HG03025 (cell line): ENCODE results near the gene SMCHD1.

Experiments used
- ATAC-seq: cut with Tn5 transposase; IDR thresholded peaks from one replicate; pipeline ENCODE4 v1.9.1; 2021; ENCODE audit warnings: mild to moderate bottlenecking, moderate library complexity; ENCODE audit not compliant: unreplicated experiment, low FRiP score

SMCHD1 gene

DNA sequence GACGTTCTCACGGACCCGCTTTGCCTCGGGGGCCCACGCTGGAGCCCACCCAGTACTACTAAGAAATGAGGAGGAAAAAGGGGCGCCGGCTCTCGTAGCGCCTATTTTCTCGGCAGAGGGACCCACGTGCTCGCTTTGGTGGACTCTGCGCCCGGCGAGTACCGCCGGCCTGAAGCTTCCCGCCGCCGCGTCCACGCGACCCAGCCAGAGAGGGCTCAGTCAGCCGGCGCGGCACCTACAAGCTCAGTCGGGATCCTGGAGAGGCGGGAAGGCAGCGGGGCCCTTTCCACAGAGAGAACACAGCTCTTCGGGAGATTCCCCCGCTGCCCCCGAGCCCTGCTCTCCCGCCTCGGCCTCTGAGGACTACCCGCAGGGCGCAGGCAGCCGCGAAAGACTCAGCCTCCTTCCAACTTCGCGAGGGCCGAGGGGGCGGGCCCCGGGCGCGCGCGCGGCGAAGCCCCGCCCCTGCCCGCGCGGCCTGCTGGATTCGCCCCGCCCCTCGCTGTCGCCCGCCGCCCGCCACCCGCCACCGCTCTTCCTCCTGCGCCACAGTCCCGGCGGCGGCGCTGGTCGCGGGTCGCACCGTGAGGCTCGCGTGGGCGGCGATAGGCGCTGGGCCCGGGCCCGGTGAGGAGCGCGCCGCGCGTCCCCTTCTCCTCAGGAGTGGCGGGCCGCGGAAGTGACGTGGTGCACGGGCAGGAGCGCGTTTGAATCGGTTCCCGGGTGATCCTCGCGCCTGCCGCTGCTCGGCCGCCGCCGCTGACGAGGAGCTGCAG lies at the start of gene SMCHD1:
SMCHD1 (plus strand) TSS at position 549 of the 776 bp plus-strand sequence. CDS start 350 bp downstream, outside the sequence.
- peak; percentile 73 for ATAC-seq

DNA sequence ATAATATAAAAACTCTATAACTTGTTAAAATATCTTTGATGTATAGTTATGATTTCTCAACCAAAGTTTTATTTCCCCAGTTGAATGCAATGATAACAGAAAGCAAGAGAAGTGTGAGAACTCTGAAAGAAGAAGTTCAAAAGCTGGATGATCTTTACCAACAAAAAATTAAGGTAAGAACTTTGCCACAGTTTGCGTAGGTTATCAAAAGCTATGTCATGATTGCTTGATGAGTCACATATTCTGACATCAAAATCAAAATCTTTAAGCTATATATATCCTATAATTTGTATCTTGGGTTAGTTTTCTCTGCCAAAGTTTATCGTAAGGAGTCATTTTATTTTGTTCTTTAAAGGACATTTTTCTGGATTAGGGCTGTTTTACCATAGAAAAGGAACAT lies 49.2 kb upstream of the SMCHD1 start:
- ATAC-seq, result no peak

DNA sequence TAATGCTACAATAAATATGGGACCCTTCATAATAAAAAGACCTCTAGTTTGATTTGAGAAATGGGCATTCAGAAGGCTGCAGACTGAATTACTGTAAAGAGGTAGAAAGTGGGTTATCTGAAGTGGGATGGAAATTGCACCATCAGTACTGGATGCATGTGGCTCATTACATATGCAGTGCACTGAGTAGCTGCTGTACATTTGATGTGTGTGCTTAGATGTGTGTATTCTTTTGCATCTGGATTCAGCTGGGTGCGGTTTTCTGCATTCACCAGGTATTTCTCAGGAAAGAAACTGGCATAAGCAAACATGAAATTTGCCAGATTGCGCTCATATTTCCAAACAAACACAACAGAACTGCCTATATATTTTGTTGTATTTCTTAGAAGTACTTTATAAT lies 45.9 kb upstream of the SMCHD1 start:
- ATAC-seq, result no peak

DNA sequence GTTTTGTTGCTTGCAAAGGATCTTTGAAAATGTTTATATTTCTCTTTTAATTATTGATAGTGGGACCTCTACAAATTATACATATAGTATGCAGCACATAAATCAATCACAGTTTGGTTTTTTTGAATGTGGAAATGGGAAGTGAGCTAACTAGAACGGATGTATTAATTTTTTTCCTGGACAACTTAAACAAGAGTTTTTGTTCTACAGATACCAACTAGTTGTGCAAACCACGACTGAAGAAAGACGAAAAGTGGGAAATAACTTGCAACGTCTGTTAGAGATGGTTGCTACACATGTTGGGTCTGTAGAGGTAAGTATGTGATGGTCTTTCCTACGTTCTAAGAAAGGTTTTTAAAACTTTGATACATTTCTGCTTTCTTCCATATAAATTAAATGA lies 45.0 kb upstream of the SMCHD1 start:
- no peak for ATAC-seq

DNA sequence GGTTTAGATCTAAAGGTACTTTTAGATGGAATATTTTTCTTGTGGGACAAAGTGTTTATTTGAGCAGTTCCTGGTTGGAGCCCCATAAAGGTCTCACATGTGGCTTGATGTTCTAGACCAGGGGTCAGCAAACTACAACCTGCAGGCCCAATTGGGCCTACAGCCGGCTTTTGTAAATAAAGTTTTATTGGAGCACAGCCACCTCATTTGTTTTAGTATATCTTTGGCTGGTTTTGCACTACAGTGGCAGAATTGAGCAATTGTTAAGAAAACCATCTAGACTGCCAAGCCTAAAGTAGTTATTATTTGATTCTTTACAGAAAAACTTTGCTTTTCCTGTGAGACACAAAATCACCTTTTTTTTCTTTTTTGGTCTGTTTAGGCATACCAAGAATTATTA lies 42.5 kb upstream of the SMCHD1 start:
- no peak for ATAC-seq

DNA sequence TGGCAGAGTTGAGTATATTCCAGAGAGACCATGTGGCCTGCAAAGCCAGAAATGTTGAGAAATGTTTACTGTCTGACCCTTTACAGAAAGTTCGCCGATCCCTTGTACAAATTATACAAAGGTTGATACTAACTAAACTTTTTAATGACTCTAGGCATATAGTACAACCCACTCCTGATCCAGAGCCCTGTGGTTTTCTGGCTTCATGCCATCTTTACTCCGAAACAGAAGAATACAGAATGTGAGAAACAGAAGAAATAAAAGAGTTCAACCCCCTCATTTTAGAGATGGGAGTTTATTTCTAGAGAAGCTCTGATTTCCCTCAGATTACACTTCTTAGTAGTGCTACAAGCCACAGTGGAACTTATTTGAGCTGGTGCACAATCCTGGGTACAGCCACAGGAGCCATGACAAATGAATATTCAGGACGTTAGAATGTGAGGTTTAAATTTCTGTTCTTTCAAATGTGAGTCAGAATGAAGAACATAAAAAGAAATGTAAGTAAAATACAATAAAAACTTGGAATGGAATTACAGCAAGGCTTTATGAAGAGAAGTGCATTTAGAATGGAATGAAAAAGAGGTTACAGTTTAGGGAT lies 38.0 kb upstream of the SMCHD1 start:
- ATAC-seq, result no peak

DNA sequence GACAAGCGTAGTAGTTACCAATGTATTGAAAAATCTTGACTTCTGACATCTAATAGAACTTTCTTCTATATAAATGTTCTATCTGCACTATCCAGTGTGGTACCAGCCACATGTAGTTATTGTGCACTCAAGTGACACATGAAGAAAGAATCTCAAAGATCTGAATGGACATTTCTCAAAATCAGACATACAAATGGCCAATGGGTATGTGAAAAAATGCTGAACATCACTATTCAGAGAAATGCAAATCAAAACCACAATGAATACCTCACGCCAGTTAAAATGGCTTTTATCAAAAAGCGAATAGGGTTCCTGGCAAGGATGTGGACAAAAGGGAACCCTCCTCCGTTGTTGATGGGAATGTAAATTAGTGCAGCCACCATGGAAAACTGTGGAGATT lies 37.5 kb upstream of the SMCHD1 start:
- no peak for ATAC-seq

DNA sequence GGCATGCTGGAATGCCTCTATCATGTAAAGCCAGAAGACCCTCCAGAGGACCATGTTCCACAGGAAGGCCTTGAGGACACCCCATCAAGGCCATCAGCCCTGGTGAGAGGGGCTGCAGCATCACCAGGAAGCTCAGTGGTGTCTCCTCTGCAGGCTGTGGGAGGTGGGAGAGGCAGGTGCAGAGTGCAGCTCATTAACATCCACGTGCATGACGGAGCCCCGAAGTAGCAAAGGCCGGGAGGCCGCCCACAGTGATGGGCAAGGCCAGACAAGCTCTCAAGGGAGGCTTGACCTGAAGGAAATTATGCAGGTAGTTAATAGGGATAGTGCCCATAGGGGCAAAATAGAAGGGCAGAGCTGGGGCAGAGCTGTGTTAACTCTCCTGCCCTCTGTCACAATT lies 30.3 kb upstream of the SMCHD1 start:
- ATAC-seq, result no peak

DNA sequence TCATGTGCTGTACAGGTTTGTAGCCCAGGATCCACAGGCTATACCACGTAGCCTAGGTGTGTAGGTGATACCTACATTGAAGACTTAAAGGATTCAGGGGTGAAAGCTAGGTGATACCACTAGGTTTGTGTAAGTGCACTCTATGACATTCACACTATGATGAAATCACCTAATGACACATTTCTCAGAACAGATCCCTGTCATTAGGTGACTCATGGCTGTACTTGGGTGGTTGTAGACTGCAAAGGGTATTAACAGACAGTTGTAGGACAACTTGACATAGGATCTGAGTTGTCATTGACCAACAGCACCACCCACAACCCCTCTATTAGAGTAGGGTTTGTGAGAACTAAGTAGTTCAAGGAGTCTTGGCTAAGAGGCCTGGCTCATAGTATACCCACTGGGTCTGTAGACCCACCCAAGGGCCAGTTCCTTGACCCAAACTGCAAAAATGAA lies 27.7 kb upstream of the SMCHD1 start:
- ATAC-seq, result no peak

DNA sequence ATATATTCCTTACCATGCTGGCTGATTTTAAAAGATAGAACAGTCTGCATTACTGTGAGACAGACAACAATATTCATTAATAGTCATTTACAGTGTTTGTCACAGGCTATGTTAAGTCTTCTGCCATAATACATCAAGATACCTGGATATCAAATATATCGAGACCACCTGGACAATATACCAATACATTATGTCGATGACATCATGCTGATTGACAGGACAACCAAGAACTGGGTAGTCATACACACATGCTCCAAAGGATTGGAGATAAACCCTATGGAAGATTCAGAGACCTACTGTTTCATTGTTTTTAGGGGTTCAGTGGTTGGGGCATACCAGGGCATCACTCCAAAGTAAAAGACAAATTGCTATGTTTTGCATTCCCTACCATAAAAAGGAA lies 26.5 kb upstream of the SMCHD1 start:
- ATAC-seq, result no peak

DNA sequence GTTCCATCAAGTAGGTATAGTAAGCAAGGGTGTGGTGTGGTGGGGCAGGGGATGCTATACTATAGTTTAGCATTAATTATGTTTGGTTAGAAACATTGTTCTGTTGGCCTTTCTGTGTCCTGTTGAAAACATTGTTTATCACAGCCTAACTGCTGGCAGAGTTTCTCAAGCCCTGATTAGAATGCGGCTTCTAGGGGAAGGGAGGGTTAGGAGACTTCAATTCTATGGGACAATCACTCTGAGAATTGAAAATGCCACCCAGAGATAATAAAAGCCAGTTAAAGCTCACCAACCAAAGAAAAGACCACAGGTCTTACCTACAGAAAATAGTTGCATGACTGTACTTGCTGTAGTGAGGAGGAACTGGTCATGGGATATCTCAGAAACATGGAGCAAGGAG lies 19.9 kb upstream of the SMCHD1 start:
- no peak for ATAC-seq

DNA sequence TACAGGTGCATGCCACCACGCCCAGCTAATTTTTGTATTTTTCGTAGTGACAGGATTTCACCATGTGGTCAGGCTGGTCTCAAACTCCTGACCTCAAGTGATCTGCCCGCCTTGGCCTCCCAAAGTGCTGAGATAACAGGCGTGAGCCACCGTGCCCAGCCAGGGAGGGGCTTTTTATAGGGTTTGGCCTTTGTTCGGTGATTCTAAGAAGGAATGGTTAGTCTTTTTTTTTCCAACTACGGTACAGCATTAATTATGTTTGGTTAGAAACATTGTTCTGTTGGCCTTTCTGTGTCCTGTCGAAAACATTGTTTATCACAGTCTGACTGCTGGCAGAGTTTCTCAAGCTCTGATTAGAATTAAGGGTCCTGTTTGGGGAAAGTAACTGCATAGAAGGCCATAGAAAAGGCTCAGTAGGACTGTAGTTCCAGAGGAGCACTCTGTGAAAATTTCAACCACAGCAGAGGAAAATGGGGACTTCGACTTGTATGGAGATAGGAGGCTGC lies 19.3 kb upstream of the SMCHD1 start:
- ATAC-seq, result no peak

DNA sequence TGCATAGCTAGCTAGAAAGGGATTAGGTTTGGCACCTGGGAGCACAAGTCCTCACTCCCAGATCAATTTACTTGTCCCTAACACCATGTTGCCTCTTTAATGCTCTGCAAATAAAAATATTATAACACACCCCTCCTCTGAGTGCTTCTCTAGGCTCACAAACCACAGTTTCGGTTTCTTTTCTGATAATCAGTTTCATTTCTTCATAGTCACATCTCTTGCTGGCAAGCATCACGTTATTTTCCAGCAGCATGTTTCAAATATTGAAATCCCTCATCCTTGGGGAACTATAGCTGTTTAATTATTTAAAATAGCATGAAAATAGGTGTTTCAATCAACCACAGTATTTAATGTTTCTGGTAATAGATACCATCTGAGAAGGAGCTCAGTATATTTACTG lies 13.9 kb upstream of the SMCHD1 start:
- ATAC-seq, result peak; percentile 48

DNA sequence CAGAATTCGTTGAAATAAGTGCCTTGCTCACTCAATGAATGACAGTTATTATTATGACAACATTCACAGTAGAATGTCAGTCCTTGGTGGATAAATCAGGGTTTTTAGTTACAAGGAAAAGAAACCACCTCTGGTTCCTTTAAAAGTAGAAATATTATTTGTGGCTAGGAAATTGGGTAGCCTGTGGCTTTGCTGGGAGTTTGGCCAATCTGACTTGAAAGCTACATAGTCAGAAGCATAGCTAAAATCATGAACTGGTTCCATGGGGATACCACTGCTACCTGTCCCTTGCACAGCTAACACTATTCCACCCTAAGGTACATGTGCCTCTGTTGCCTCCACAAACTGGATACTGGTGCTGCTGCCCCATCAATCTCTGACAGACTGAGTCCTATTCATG lies 12.8 kb upstream of the SMCHD1 start:
- no peak for ATAC-seq

DNA sequence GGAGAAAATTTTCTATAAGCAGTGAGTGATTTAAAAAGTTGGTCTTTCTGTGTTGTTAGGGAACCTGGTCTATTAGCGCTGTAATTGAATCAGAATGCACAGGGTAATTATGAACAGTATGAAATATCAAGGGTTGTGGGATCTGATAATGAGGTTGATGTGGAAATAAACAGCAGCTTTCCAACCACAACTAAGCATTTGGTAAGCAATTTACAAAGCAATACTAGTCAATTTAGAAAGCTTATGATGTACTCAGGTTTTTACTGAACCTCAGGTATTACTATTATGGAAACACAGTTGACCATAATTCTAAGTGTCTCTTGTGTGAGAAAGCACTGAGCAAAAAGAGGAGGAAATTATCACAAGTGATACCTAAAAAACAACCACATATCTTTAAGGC lies 11.0 kb upstream of the SMCHD1 start:
- ATAC-seq, result no peak

DNA sequence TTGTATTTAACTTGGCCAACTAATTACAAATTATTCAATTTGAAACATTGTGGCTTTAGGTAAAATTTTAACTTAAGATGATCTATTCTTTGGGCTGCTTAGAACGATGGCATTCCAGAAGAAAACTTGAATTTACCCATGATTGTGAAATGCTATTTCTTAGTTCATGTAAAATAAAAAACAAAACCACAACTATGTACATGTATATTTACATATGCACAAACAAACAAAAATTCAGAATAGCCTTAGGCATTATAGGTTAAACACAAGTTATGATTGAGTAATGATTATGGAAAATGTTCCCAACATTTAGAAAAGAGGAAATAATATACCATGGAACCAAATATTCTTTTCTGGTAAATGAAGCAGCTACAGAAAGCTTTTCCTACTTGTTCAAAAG lies 3.5 kb upstream of the SMCHD1 start:
- no peak for ATAC-seq

DNA sequence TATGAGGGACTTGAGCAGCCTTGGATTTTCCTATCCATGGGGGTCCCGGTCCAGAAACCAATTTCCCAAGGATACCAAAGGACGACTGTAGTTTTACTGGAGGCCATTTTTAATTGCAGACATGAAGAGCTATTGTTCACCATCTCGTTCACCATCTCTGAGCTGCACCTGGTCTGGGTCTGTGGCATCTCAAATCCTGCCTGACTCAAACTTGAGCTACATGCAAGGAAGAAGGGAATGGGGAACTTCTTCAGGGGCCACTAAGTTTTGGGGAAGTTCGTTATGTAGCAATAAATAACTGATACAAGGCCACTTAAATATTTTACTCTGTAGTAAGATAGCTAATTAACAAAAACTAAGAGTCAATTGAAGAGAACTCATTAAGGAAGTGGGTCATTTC lies 2.1 kb upstream of the SMCHD1 start:
- ATAC-seq, result no peak

DNA sequence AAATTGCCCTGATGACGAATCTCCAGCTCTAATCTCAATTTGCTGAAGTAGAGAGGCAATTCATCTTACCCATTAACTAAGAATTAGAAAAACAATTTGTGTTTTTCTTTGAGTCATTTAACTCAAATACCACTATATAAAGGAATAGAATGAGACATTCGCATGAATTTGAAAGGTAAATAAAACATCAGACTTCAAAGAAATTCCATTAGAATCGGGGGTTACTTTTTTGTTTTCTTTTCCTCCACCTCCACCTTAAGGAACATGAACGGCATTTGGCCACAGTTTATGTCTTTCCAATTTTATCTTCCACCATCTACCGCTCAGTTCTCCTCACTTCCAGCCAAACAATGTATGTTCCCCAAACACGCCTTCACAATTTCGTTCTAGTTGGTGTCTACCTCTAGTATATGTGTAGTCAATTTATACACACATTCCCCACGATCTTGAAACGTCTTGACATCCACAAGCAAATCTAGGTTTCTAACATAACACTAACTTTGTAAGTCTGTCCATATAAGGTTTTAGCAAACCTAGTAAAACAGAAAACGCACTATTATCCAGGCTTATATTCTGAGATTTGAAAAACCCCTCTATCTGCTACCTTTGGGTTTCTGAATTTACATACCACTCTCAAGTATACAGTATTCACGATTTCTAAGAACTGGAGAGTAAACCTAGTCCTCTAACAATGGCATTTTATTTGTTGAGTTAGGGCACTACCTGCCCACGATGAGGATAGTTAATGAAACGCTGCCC lies 1.2 kb upstream of the SMCHD1 start:
- no peak for ATAC-seq

DNA sequence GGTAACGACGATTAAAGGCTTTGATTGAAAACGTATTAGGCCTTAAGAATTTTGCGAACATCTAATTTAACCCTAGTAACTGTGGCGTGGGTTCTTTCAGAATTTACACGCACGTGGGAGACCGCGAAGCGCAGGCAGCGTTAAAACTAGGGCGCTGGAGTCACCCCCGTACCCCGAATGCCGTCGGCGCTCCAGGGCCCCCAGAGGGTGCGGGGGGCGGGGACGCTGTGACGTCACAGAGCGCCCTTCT lies 673 bp upstream of the SMCHD1 start:
- ATAC-seq, result peak; percentile 40

DNA sequence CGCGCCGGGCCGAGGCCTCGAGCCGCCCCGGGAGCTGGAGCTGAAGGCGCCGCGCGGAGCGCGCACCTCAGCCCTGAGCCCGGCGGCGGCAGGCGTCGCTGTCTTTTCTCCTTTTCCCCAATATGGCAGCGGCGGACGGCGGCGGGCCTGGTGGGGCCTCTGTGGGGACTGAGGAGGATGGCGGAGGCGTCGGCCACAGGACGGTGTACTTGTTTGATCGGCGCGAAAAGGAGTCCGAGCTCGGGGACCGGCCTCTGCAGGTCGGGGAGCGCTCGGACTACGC lies 369 bp downstream of the SMCHD1 start:
- ATAC-seq, result peak; percentile 25

DNA sequence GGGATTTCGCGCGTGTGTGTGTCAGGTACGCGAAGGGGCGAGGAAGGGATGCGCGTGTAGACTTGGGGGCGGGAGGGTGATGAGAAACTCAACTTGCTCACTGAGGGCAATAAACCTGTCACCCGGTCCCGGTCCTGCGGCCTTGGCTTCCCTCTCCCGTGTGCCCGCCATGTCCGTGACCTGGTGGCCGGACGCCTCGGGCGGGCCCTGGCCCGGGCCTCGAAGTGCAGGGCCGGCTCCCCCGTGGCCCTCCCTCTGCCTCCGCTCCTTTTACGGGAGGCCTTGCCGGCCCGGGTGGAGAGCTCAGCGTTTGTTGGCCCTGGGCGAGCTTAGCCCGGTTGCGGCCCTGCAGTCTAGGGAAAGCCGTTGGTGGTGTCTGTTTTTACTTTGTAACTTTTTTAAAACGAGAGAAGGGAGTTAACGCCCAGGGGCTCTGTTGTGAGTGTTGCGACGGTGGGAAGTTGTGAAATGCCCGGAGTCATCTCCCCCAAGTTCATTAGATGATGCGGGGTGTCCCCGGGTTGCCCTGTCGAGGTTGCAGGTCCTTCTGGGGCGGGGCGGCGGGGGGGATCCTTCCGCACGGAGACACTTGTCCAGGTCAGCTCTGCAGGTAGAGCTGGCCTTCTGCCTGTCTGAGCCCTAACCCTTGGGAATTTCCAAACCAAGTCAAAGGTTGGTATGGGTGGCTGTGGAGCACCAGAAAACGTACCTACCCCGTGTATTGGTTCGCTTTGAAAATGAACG lies 883 bp downstream of the SMCHD1 start:
- peak; percentile 10 for ATAC-seq
